Forelimb muscle (tissue), 1 donor: ENCODE results near the gene ARL6IP1. TPM values are rescaled to one million over a fixed set of nuclear protein-coding genes. Genes with fewer than 3 reads are reported as not detected.
"Not testable (repeated sequence)": the region's sequence is repeated elsewhere in the genome, so short reads cannot be mapped to it uniquely, and the experiment has no call there.

Source experiments
- DNase-seq: peaks from one replicate; pipeline ENCODE4 v3.0.0-alpha.2; 2013; ENCODE audit warnings: low read depth
- polyA plus RNA-seq: library from polyadenylated mRNA; unstranded; fragments of 120-200 nt; gene quantifications from one replicate; pipeline ENCODE4 v1.2.1, GENCODE V29; 2013; ENCODE audit not compliant: insufficient read length

The ARL6IP1 gene
- polyA plus RNA-seq, 1 donor, result 73.6 TPM

DNA sequence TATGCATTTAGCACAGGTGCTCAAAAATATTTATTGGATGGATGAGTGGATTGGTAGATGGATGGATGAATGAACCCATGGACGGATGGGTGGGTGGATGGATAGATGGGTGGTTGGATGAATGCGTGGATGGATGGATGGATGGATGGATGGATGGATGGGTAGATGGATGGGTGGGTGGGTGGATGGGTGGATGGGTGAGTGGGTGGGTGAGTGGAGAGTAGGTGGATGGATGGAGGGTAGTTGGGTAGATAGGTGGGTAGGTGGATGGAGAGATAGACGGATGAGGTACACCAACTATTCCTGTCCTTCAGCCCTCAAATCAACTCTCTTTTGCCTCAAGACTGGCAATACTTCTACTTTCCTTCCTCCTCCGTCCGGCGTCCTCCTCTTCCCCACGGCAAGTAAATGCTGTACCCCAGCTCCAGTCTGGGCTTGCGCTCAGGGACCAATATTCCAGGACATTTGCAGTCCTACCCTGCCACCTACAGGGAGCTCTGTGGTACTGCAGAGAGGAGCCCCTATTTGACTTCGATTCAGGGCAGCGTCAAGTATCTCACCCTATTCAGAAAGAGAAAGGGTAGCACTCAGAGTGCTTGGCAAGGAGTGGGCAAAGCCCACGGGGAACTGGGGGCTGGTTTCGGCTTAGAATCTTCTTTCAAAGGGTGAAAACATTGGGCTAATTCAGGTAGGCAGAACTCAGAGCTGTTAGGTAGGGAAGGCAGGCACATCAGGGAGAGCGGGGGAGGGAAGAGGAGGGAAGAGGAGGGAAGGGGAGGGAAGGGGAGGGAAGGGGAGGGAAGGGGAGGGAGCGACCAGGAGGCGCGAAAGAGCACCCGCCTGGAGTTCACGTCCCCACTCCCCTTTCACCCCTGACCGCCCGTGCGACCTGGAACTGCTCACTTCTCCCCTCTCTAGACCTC, 41.5 kb downstream of the ARL6IP1 start:
- DNase-seq, result not testable (repeated sequence)

DNA sequence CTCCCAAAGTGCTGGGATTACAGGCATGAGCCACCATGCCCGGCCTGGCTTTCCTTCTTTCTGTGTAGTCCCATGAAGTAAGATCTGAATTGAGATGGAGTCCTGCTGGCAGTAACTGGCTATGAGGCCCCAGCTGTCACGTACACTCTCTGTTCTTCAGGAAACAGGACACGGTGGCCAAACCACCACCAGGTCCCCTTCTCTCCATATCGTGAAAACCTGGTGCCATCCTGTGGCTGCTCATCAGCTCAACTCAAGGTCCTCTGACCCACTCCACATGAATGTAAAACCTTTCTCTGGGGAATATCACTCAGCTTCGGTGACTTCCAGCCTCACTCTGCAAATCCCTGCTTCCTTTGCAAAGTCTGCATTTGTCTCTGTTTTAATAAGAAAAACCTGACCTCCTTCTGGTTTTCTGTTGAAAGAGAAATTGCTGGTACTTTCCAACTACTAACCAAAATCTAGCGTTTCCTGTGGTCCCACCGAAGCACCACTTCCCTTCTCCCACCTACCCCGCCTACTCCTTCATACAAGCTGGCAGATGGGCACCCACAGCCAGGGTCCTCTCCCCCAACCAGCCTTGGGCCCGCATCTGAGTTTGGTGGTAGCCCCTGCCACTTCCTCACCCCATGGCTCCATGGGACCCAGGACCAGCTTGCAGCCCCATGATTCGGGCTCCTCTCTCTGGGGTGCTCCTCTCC, 43.2 kb downstream of the ARL6IP1 start:
- not testable (repeated sequence) for DNase-seq

DNA sequence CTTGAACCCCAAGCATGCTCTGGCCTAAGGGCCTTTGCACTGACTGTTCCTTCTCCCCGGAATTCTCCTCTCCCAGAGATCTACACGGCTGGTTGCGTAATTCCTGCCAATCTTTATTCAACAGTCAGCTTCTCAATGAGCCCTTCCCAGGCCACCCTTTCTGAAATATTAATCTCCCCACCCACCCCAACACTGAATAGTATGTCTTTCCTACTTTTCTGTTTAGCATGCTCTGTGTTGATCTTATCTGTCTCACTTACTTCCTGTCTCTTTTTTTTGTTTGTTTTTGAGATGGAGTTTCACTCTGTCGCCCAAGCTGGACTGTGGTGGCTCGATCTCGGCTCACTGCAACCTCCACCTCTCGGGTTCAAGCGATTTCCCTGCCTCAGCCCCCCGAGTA, 44.7 kb downstream of the ARL6IP1 start:
- not testable (repeated sequence) for DNase-seq

DNA sequence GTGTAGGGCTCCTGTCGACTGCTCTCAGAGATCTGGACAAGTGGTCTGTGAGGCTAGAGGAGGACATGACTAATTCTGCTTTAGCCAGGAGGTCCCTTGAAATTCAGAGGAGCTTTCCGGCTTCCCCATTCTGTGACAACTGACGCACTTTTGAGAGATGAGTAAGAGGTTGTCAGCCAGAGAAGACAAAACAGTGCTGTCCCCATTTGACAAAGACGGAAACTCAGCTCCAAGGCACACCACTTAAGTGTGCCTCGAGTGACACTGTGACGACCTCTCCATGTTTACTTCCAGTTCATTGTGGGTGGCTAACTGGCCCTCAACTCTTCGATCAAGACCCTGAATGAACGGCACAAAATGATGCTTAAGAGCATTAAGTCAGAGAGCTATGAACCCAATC, 58.5 kb downstream of the ARL6IP1 start:
- DNase-seq, result not testable (repeated sequence)

Other genes starting within 250 kb of the ARL6IP1 start
- gene NOMO2, start 239.5 kb downstream of the ARL6IP1 start, polyA plus RNA-seq, result 65.6 TPM
- 1,688 TPM for gene RPS15A, start 11.2 kb downstream of the ARL6IP1 start, polyA plus RNA-seq
- gene SMG1, start 124.9 kb upstream of the ARL6IP1 start, polyA plus RNA-seq, result 45.0 TPM
- 1.5 TPM for gene TMC7, start 182.4 kb upstream of the ARL6IP1 start, polyA plus RNA-seq